GM19238 (cell line): Measurements from ENCODE around the gene DNAAF9.

Source experiments
- DNase-seq: peaks from one replicate; pipeline ENCODE4 v3.0.0; 2011; ENCODE audit warnings: low spot score; ENCODE audit not compliant: insufficient read length

The DNAAF9 gene

GRCh38 chr20:3412600-3413392 is 5.3 kb upstream of the DNAAF9 start:
- DNase-seq = no peak

- DNase-seq = no peak
These were observed 3.0 kb upstream of the DNAAF9 start for GRCh38 chr20:3410464-3410863.

- no peak for DNase-seq
These were observed 1.9 kb upstream of the DNAAF9 start for GRCh38 chr20:3409417-3409816.

GRCh38 chr20:3407771-3408637 is 535 bp upstream of the DNAAF9 start:
- peak; percentile 63 for DNase-seq

- no peak for DNase-seq
These were observed 909 bp downstream of the DNAAF9 start for GRCh38 chr20:3406481-3407039.

- DNase-seq = no peak
These were observed 1.6 kb downstream of the DNAAF9 start for GRCh38 chr20:3405696-3406358.

GRCh38 chr20:3405139-3405538 is 2.3 kb downstream of the DNAAF9 start:
- no peak for DNase-seq

- no peak for DNase-seq
These were observed 3.1 kb downstream of the DNAAF9 start for GRCh38 chr20:3404402-3404801.

- no peak for DNase-seq
These were observed 3.7 kb downstream of the DNAAF9 start for GRCh38 chr20:3403741-3404140.

GRCh38 chr20:3402453-3402852 is 5.0 kb downstream of the DNAAF9 start:
- no peak for DNase-seq

- no peak for DNase-seq
These were observed 7.0 kb downstream of the DNAAF9 start for GRCh38 chr20:3400260-3401155.

GRCh38 chr20:3398681-3399252 is 8.7 kb downstream of the DNAAF9 start:
- no peak for DNase-seq

- DNase-seq = no peak
These were observed 11.0 kb downstream of the DNAAF9 start for GRCh38 chr20:3396492-3396891.

- no peak for DNase-seq
These were observed 14.7 kb downstream of the DNAAF9 start for GRCh38 chr20:3392756-3393155.

GRCh38 chr20:3390759-3391425 is 16.6 kb downstream of the DNAAF9 start:
- DNase-seq = no peak

GRCh38 chr20:3383878-3384495 is 23.5 kb downstream of the DNAAF9 start:
- DNase-seq = no peak

GRCh38 chr20:3382836-3383235 is 24.6 kb downstream of the DNAAF9 start:
- no peak for DNase-seq

- no peak for DNase-seq
These were observed 27.0 kb downstream of the DNAAF9 start for GRCh38 chr20:3380228-3381070.
